A549 (cell line): Measurements from ENCODE around the gene ZFHX3.

Experiments
- KDM5A ChIP-seq: fragments of 200-600 bp; sonication (generic); IDR thresholded peaks from 2 replicates; pipeline ENCODE4 v1.6.1; 2016; ENCODE audit warnings: antibody characterized with exemption, mild to moderate bottlenecking
- TF ChIP-seq, protein P1 (sequence below): fragments of >200 bp; sonication (Bioruptor Twin); formaldehyde crosslinking; IDR thresholded peaks from 3 replicates; pipeline ENCODE4 v1.5.1; 2016

DNA sequence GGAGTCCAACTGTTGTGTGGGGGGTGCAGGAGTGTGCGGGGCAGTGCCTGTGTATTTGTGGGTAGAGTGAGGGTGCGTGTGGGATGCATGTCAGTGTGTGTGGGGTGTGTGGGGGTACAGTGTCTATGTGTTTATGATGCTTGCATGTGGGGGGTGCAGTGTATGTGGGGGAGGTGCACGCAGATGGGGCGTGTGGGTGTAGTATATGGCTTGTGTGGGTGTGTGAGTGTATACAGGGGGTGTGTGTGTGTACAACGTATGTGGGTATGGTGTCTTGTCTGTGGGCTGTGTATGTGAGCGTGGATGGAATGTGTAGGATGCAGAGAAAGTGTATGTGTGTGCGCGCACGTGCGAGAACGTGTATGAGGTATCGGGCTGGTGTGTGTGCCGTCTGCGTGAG is 160.4 kb downstream of the ZFHX3 start:
- TF ChIP-seq, protein P1, sequence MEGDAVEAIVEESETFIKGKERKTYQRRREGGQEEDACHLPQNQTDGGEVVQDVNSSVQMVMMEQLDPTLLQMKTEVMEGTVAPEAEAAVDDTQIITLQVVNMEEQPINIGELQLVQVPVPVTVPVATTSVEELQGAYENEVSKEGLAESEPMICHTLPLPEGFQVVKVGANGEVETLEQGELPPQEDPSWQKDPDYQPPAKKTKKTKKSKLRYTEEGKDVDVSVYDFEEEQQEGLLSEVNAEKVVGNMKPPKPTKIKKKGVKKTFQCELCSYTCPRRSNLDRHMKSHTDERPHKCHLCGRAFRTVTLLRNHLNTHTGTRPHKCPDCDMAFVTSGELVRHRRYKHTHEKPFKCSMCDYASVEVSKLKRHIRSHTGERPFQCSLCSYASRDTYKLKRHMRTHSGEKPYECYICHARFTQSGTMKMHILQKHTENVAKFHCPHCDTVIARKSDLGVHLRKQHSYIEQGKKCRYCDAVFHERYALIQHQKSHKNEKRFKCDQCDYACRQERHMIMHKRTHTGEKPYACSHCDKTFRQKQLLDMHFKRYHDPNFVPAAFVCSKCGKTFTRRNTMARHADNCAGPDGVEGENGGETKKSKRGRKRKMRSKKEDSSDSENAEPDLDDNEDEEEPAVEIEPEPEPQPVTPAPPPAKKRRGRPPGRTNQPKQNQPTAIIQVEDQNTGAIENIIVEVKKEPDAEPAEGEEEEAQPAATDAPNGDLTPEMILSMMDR = no peak
- no peak for TF ChIP-seq KDM5A
